ENCODE results near the gene HSPB6.

HSPB6 gene

GRCh38 chr19:35754370-35755130 is 2.3 kb downstream of the HSPB6 start:
- peaks cover 5% of the 10 kb centered on the region for H3K36me3 ChIP-seq

GRCh38 chr19:35753634-35754369 is 3.0 kb downstream of the HSPB6 start:
- Histone ChIP-seq H3K4me3 (ENCODE audit: low read depth, low read length) (no peak overlapping the region), H3K27me3 (no peaks in the 10 kb centered on the region), H3K36me3 (peaks cover 5% of the 10 kb centered on the region; the same call in 1 of the 2 replicates), H3K9me3 (no peaks in the 10 kb centered on the region), H3K4me1 (peaks cover 2% of the 10 kb centered on the region; the same call in 1 of the 2 replicates)
- no peak for DNase-seq
- TF ChIP-seq CTCF (IDR thresholded peaks at IDR 0.05; ENCODE audit: low read depth, low read length), result no peak

More at GRCh38 chr19:35754370-35755130, 2.3 kb downstream of the HSPB6 start:
- no peak for DNase-seq
- no peaks in the 10 kb centered on the region for H3K27me3 ChIP-seq
- H3K4me3 ChIP-seq (ENCODE audit: low read depth, low read length), result no peak overlapping the region
- no peak for TF ChIP-seq CTCF (IDR thresholded peaks at IDR 0.05; ENCODE audit: low read depth, low read length)
- no peaks in the 10 kb centered on the region; the same call in 1 of the 2 replicates for H3K4me1 ChIP-seq
- H3K9me3 ChIP-seq, result no peaks in the 10 kb centered on the region

GRCh38 chr19:35752746-35753350 is 4.0 kb downstream of the HSPB6 start:
- Histone ChIP-seq H3K9me3 (no peaks in the 10 kb centered on the region), H3K4me3 (ENCODE audit: low read depth, low read length) (no peak overlapping the region), H3K36me3 (peaks cover 5% of the 10 kb centered on the region; the same call in 1 of the 2 replicates), H3K4me1 (peaks cover 2% of the 10 kb centered on the region; the same call in 1 of the 2 replicates), H3K27me3 (no peaks in the 10 kb centered on the region)
- TF ChIP-seq CTCF (IDR thresholded peaks at IDR 0.05; ENCODE audit: low read depth, low read length), result no peak
- no peak for DNase-seq

GRCh38 chr19:35751839-35752745 is 4.7 kb downstream of the HSPB6 start:
- no peak overlapping the region for H3K4me3 ChIP-seq (ENCODE audit: low read depth, low read length)
- no peaks in the 10 kb centered on the region for H3K27me3 ChIP-seq
- peaks cover 2% of the 10 kb centered on the region; the same call in 1 of the 2 replicates for H3K4me1 ChIP-seq
- DNase-seq, result no peak
- TF ChIP-seq CTCF (IDR thresholded peaks at IDR 0.05; ENCODE audit: low read depth, low read length), result no peak
- peaks cover 5% of the 10 kb centered on the region; the same call in 1 of the 2 replicates for H3K36me3 ChIP-seq
- no peaks in the 10 kb centered on the region for H3K9me3 ChIP-seq

GRCh38 chr19:35750167-35750566 is 6.7 kb downstream of the HSPB6 start:
- Histone ChIP-seq H3K27me3 (no peaks in the 10 kb centered on the region), H3K4me3 (ENCODE audit: low read depth, low read length) (no peak overlapping the region), H3K9me3 (no peaks in the 10 kb centered on the region), H3K4me1 (0 out of 2 replicates have a peak, but pooled peaks cover 2% of the 10 kb centered on the region), H3K36me3 (peaks cover 5% of the 10 kb centered on the region; the same call in 1 of the 2 replicates)
- TF ChIP-seq CTCF (IDR thresholded peaks at IDR 0.05; ENCODE audit: low read depth, low read length), result no peak
- DNase-seq, result no peak

All from BE2C (cell line).